Panc1 (cell line): Measurements from ENCODE around the gene RNASEH2A.

Source experiments
- CTCF ChIP-seq: fragments of 450-650 bp; IDR thresholded peaks from 2 replicates; pipeline ENCODE4 v1.5.1; 2017; ENCODE audit warnings: mild to moderate bottlenecking
- POLR2AphosphoS5 ChIP-seq: IDR thresholded peaks from 2 replicates; pipeline ENCODE4 v1.6.1; 2012; ENCODE audit warnings: mild to moderate bottlenecking, low read depth, low read length, moderate library complexity
- SIN3A ChIP-seq: IDR thresholded peaks from 2 replicates; pipeline ENCODE4 v1.6.1; 2012; ENCODE audit warnings: low read depth, mild to moderate bottlenecking, low read length, moderate library complexity, borderline replicate concordance; ENCODE audit not compliant: insufficient read depth

- TF ChIP-seq CTCF (no peak), POLR2AphosphoS5 (no peak), SIN3A (no peak)
These were observed 28.8 kb downstream of the RNASEH2A start for GRCh38 chr19:12834976-12835757.
